LNCAP (cell line): ENCODE measurements around the gene TUBAL3.

Experiments used
- TF ChIP-seq, protein P1 (sequence below): fragments of 450-650 bp; IDR thresholded peaks from 2 replicates; pipeline ENCODE4 v1.5.1; 2017; ENCODE audit warnings: mild to moderate bottlenecking

The TUBAL3 gene

DNA sequence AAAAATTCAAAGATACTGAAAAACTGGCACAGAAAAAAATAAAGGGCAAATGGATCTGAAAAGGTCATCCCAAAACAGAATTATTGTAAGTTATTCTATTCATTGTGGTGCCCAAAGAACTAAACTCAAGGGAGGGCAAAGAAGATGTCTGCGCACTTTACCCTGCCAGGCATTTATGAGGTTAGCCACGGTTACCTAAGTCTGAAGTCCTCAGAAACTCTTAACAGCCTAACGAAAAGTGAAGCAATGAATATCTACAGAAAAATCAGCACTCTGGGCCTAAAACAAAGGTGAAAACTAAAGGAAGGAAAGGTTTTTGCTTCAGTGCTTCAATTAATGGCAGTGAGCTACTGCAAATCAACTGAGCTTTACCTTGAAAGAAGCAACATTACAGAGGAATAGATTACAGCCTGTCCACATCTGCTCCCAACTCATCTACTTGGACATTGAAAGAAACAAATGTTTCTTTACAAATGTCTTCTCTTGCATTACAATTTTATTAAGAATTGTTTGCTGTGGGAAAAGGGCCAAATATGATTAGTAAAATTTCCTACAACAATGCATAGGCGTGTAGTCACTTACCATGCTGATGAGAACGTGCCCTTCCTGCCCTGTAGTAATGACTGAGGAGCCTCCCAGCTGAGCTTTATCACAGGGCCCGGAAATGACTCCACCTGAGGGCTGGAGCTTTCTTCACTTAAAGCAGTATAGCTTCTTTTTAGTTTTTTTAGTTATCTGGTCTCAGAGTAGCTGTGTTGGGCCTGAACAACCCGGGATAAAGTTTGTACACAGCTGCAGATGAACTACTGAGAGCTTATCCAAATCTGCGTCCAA lies at the start of gene TUBAL3:
TSS of gene TUBAL3 (minus strand) at position 621 of the 834 bp plus-strand sequence. CDS start at position 585, 36 bp downstream.
- TF ChIP-seq, protein P1, sequence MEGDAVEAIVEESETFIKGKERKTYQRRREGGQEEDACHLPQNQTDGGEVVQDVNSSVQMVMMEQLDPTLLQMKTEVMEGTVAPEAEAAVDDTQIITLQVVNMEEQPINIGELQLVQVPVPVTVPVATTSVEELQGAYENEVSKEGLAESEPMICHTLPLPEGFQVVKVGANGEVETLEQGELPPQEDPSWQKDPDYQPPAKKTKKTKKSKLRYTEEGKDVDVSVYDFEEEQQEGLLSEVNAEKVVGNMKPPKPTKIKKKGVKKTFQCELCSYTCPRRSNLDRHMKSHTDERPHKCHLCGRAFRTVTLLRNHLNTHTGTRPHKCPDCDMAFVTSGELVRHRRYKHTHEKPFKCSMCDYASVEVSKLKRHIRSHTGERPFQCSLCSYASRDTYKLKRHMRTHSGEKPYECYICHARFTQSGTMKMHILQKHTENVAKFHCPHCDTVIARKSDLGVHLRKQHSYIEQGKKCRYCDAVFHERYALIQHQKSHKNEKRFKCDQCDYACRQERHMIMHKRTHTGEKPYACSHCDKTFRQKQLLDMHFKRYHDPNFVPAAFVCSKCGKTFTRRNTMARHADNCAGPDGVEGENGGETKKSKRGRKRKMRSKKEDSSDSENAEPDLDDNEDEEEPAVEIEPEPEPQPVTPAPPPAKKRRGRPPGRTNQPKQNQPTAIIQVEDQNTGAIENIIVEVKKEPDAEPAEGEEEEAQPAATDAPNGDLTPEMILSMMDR, result no peak

DNA sequence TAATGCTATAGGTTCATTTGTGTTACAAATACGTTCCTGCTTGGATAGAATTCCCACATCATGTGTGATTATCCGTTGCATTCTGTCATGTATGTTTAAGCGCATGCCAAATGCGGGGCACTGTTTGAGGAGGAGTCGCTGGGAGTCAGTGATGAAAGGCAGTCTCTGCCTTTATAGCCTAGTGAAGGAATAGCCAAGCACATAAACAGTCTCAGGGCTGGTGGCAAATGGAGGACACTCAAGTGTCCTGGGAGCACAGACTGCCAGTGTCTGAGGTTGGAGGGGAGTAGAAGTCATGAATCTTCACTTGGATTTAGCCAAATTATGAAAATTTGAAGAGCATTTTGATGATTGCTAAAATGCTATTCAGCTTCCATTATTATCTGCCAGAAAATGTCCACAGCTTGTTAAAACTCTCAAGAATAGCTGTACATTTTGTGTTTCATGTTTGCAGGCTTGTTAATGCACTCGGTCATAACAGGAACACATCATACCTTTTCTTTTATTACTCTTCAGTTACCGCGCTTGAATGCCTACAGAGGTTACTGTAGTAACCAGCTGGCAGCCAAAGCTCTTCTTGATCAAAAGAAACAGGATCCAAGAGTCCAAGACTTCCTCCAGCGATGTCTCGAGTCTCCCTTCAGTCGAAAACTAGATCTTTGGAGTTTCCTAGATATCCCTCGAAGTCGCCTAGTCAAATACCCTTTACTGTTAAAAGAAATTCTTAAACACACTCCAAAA lies 49.3 kb upstream of the TUBAL3 start:
- TF ChIP-seq, protein P1, result no peak

DNA sequence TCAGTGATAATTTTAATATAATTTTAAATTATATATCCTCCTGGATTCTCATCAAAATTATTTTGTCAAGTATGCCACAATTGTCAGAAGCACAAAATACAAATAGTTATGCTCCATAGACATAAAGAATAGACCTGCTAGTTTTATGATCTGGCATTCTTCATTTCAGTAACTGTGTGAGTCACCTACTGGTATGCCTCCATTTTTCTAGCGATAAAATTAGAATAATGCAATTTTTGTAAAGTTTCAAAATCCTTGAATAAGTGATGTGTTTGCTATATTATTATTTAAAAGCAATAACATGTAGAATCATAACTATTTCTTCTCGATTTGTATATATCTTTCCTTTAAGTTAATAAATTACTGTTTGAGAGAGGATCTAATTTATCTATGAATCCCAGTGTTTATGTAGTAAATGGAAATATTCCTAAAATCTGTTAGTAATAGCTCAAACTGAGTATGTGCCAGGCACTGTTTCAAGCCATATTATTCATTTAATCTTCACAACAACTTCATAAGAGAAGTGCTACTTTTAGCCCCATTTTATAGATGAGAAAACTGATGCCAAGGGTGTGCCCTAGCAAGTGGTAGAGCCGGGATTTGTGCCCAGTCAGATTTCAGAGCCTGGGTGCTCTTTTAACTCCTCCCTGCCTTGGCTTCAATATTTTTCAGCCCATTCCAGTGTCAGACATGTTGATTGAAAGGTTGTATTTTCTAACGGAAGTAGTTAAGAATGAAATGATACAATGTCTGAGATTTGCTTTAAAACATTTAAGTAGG lies 46.2 kb upstream of the TUBAL3 start:
- TF ChIP-seq, protein P1, result no peak

DNA sequence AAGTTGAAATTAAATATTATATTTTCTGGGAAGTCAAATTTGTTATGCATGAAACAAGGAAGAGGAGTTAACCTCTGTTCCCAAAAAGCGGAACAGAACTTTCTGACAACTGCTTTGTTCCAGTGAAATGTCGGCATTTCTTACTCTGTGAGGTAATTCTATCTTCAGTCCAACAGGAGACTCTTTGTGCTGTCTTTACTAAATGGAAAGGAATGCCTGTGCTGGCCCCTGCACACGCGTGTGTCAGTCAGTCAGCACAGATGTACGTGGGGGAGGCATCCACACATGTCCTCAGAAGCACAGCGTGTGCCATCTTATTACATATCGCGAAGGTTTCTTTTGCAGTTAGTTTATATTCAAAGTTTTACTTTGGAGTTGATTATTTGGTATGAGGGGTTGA lies 45.2 kb upstream of the TUBAL3 start:
- TF ChIP-seq, protein P1, result no peak

DNA sequence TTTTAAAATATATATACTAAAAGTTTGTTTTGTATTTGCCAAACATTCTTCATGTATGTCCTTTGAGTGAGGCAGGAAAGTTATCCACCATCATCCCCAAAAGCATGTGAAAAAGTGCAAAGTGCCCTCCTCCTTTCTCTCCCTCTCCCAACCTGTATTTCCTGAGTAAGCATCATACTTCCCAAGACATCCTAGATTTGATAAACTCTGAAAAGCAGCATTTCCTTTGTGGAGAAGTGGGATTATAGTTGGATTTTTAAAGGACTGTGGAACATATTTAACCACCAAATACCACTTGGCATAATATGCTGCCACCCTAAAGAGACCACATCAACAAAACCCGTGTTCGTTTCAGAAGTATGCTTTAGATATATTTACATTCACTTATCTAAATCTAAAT lies 44.6 kb upstream of the TUBAL3 start:
- TF ChIP-seq, protein P1, result no peak

DNA sequence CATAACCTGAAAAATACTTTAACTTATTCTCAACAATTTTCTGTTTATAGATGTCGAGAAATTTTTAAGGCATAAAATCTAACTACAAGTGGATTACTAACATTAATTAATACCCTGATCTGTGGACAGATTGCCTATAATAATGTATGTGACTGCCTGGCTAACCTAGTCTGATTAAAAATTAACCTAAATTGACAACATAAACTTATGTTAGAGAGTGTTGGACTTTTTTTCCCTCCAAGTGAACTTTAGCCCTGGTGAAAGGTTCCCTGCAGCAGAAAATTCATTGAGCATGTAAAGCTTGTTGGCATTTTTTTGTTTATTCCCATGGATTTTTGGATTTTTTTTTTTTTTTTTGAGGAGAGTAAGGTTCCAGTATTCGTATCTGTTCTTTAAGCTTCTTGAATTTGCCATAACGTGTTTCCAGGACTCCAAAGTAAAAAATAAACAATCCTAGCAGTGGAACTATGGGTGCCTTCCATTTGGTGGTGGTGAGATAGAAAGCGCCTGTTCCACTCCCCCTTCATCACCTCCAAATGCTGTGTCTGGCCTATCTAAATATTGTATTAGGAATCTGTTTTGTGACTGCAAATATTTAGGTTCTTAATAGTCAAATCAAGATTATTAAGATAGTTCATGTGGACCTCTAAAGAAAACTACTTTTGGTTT lies 43.8 kb upstream of the TUBAL3 start:
- TF ChIP-seq, protein P1, result no peak

DNA sequence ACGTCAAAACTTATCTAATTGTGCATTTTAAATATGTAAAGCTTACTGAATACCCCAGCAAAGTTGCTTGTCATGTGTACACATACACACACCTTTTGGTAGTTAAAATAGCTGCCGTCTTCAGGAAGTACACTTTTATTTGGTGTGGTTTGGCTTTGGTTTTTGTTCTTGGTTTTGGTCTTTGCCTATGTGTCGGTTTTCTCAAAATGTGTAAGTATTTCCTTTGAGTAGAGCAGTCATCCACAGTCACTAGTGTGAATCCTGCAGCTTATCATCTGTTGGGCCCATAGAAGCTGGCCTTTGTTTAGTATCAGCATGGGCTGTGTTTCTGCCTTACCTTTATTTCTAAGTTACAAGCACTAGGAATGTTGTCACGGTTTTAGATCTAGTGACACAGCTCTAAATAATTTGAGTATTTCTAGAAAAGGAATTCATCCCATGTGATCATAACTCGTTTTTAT lies 43.0 kb upstream of the TUBAL3 start:
- TF ChIP-seq, protein P1, result no peak
